ENCODE data around the gene RASSF6. TPM values are rescaled to one million over a fixed set of nuclear protein-coding genes. Genes with fewer than 3 reads are reported as not detected.

Gene RASSF6
- total RNA-seq, 2 donors from 2014 or later: 1.2 to 3.9 TPM

GRCh38 chr4:73663576-73663975 lies 43.3 kb upstream of the RASSF6 start:
- no peaks in the 10 kb centered on the region for H3K9me3 Mint-ChIP-seq
- no peak overlapping the region for H3K4me3 ChIP-seq (ENCODE audit: low read length)
- DNase-seq: no peak
- no peak overlapping the region for H3K4me3 Mint-ChIP-seq
- no peak overlapping the region for H3K27ac Mint-ChIP-seq
- no peaks in the 10 kb centered on the region for H3K36me3 Mint-ChIP-seq (ENCODE audit: low read depth)
- no peaks in the 10 kb centered on the region for H3K27me3 Mint-ChIP-seq (ENCODE audit: insufficient read depth)
- no peak for TF ChIP-seq CTCF (conservative IDR thresholded peaks at IDR 0.05)
- no peaks in the 10 kb centered on the region for H3K4me1 ChIP-seq (ENCODE audit: control insufficient read depth, insufficient read depth, low read length)
- H3K36me3 ChIP-seq (ENCODE audit: control insufficient read depth, insufficient read depth, low read length): no peaks in the 10 kb centered on the region
- no peak overlapping the region for H3K9ac ChIP-seq (ENCODE audit: extremely low read depth, low read length, poor library complexity, severe bottlenecking)
- H3K27me3 ChIP-seq (ENCODE audit: control insufficient read depth, insufficient read depth, low read length, poor library complexity, severe bottlenecking): no peaks in the 10 kb centered on the region
- no peaks in the 10 kb centered on the region for H3K4me1 Mint-ChIP-seq
- no peak overlapping the region for H3K27ac ChIP-seq (ENCODE audit: low read depth, low read length)
- H3K9me3 ChIP-seq (ENCODE audit: control insufficient read depth, low read length): no peaks in the 10 kb centered on the region

- Mint-ChIP-seq H3K36me3 (ENCODE audit: low read depth) (no peaks in the 10 kb centered on the region), H3K27me3 (ENCODE audit: insufficient read depth) (no peaks in the 10 kb centered on the region), H3K9me3 (no peaks in the 10 kb centered on the region), H3K4me1 (no peaks in the 10 kb centered on the region), H3K4me3 (no peak overlapping the region), H3K27ac (no peak overlapping the region)
- Histone ChIP-seq H3K9me3 (ENCODE audit: control insufficient read depth, low read length) (no peaks in the 10 kb centered on the region), H3K4me3 (ENCODE audit: low read length) (no peak overlapping the region), H3K36me3 (ENCODE audit: control insufficient read depth, insufficient read depth, low read length) (no peaks in the 10 kb centered on the region), H3K27ac (ENCODE audit: low read depth, low read length) (no peak overlapping the region), H3K4me1 (ENCODE audit: control insufficient read depth, insufficient read depth, low read length) (no peaks in the 10 kb centered on the region), H3K9ac (ENCODE audit: extremely low read depth, low read length, poor library complexity, severe bottlenecking) (no peak overlapping the region), H3K27me3 (ENCODE audit: control insufficient read depth, insufficient read depth, low read length, poor library complexity, severe bottlenecking) (no peaks in the 10 kb centered on the region)
- 38 to 48% methylated on average over 1 to 6 of the region's 6 CpGs for WGBS, 2 experiments (ENCODE audit: insufficient coverage in 1 of 2, insufficient read length in 1 of 2)
- DNase-seq: no peak
- TF ChIP-seq CTCF (conservative IDR thresholded peaks at IDR 0.05): peak; percentile 43
Measured at GRCh38 chr4:73662709-73663546, 42.7 kb upstream of the RASSF6 start.

GRCh38 chr4:73661646-73662119 lies 41.4 kb upstream of the RASSF6 start:
- Mint-ChIP-seq H3K4me3 (no peak overlapping the region), H3K9me3 (no peaks in the 10 kb centered on the region), H3K27me3 (ENCODE audit: insufficient read depth) (no peaks in the 10 kb centered on the region), H3K27ac (no peak overlapping the region), H3K4me1 (no peaks in the 10 kb centered on the region), H3K36me3 (ENCODE audit: low read depth) (no peaks in the 10 kb centered on the region)
- TF ChIP-seq CTCF (conservative IDR thresholded peaks at IDR 0.05): no peak
- Histone ChIP-seq H3K4me3 (ENCODE audit: low read length) (no peak overlapping the region), H3K9ac (ENCODE audit: extremely low read depth, low read length, poor library complexity, severe bottlenecking) (no peak overlapping the region), H3K27me3 (ENCODE audit: control insufficient read depth, insufficient read depth, low read length, poor library complexity, severe bottlenecking) (no peaks in the 10 kb centered on the region), H3K9me3 (ENCODE audit: control insufficient read depth, low read length) (no peaks in the 10 kb centered on the region), H3K27ac (ENCODE audit: low read depth, low read length) (no peak overlapping the region), H3K4me1 (ENCODE audit: control insufficient read depth, insufficient read depth, low read length) (no peaks in the 10 kb centered on the region), H3K36me3 (ENCODE audit: control insufficient read depth, insufficient read depth, low read length) (no peaks in the 10 kb centered on the region)
- no peak for DNase-seq
- 84% methylated on average over 2 of the region's 2 CpGs; no CpG with 5 or more reads in 1 of the 2 experiments for WGBS, 2 experiments (ENCODE audit: insufficient coverage in 1 of 2, insufficient read length in 1 of 2)

Data from endodermal cell (in vitro differentiated cells).